Activated naive CD4-positive, alpha-beta T cell treated with anti-CD3 and anti-CD28 coated beads for 36 hours (primary cell): ENCODE measurements around the gene MAGEA12. TPM values are rescaled to one million over a fixed set of nuclear protein-coding genes. Genes with fewer than 3 reads are reported as not detected.
"Not testable (repeated sequence)": the region's sequence is repeated elsewhere in the genome, so short reads cannot be mapped to it uniquely, and the experiment has no call there.

ENCODE experiments used
- CTCF ChIA-PET: fragments of 350-600 bp; sonication (Branson Sonifier 250); formaldehyde crosslinking; loops from one replicate; lab custom pipeline; 2021; ENCODE audit warnings: antibody characterized with exemption; lab: Charles Lee
- DNase-seq: peaks from one replicate; pipeline ENCODE4 v3.0.0-alpha.2; 2020
- H3K27ac Mint-ChIP-seq: one replicate; pipeline ENCODE4 v1.8.0; 2021; ENCODE audit warnings: mild to moderate bottlenecking, mixed read lengths
- H3K27me3 Mint-ChIP-seq: one replicate; pipeline ENCODE4 v1.8.0; 2021; ENCODE audit warnings: low read depth, mixed read lengths
- H3K36me3 Mint-ChIP-seq: one replicate; pipeline ENCODE4 v1.8.0; 2021; ENCODE audit warnings: low read depth, mixed read lengths
- H3K4me1 Mint-ChIP-seq: one replicate; pipeline ENCODE4 v1.8.0; 2021; ENCODE audit warnings: low read depth, mixed read lengths
- H3K4me3 Mint-ChIP-seq: one replicate; pipeline ENCODE4 v1.8.0; 2021; ENCODE audit warnings: mild to moderate bottlenecking, moderate library complexity, mixed read lengths
- H3K9me3 Mint-ChIP-seq: one replicate; pipeline ENCODE4 v1.8.0; 2021; ENCODE audit warnings: mixed read lengths
- intact Hi-C: fragments of 100-400 bp; cut with micrococcal nuclease; formaldehyde crosslinking; loops from one replicate; pipeline ENCODE4 v1.15.1; 2023
- total RNA-seq, 2 experiments: library from RNA; stranded (reverse); gene quantifications; one replicate each; pipeline ENCODE4 v1.2.3, GENCODE V29; 2021

MAGEA12 gene
- total RNA-seq, 2 experiments from 2014 or later, result not detected

DNA sequence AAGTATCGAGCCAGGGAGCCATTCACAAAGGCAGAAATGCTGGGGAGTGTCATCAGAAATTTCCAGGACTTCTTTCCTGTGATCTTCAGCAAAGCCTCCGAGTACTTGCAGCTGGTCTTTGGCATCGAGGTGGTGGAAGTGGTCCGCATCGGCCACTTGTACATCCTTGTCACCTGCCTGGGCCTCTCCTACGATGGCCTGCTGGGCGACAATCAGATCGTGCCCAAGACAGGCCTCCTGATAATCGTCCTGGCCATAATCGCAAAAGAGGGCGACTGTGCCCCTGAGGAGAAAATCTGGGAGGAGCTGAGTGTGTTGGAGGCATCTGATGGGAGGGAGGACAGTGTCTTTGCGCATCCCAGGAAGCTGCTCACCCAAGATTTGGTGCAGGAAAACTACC, 3.0 kb downstream of the MAGEA12 start:
- H3K9me3 Mint-ChIP-seq, H3K27ac Mint-ChIP-seq, H3K36me3 Mint-ChIP-seq, H3K4me1 Mint-ChIP-seq, intact Hi-C loops, H3K4me3 Mint-ChIP-seq, CTCF ChIA-PET, DNase-seq, H3K27me3 Mint-ChIP-seq: not testable (repeated sequence)

DNA sequence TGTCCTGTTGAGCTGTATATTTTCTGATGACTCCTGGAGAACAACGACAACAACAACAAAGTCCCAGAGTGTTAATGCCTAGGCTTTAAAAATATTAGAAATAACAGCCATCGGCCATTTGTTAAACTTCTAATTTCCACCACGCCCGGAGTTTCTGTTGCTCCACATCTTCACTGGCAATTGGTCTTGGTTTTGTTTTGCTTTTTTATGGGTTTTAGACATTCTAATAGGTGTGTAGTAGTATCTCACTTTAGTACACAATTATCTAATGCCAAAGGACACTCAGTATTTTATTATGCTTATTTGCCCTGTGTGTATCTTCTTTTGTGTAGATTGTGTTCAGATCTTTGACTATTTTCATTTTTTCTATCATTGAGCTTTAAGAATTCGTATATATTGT, 5.0 kb downstream of the MAGEA12 start:
- no peaks in the 10 kb centered on the region for H3K27me3 Mint-ChIP-seq
- DNase-seq, result no peak
- intact Hi-C loops, result no loop called here
- no peaks in the 10 kb centered on the region for H3K4me1 Mint-ChIP-seq
- CTCF ChIA-PET, result no interaction called here
- H3K4me3 Mint-ChIP-seq, result no peak overlapping the region
- no peaks in the 10 kb centered on the region for H3K36me3 Mint-ChIP-seq
- H3K9me3 Mint-ChIP-seq, result no peaks in the 10 kb centered on the region
- no peak overlapping the region for H3K27ac Mint-ChIP-seq

DNA sequence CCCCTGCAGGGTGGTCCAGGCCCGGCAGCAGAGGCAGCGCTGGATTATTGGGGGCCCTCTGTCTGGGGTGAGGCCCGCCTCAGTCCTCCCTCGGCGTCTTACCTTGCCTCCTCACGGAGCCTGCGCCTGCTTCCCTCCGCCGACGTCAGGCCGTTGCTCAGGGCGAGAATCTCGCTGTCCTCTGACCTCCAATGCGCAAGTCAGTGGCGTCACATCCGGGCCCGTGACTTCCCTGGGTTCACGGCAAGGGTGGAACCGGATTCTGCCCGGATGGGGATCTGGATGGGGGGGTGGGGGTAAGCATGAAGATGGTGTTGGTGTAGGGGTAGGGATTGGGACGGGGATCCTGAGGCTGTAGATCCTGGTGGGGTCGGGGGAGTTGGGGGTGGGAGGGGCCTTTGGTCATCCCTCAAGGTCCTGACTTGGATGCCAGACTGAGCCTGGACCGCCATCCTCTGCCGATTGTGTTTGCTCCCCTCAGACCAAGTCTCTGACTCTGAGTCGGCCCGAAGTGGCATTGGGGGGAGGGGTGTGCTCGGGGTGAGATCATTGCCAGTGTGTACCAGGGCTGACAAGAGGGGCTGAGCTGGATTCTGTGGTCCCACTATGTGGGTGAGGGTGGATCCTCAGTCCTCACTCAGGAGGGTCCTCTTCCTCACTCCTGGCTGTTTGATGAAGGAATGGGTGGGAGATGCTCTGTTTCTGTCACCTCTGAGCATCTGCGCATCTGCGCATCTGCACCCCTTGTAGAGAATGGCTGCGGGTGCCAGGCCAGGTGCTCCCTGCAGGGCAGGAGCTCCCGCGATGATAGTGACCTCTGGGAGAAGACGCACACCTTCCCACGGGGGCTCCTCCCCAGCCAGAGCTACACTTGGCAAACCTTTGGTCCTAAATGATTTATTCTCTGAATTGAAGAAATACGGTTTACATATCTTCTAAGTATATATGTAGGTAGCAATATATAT, 20.4 kb downstream of the MAGEA12 start, which contains the start of gene MAGEA2:
TSS of gene MAGEA2 (minus strand) at position 157 of the 965 bp plus-strand sequence. CDS start 2,479 bp downstream, outside the sequence.
- H3K27me3 Mint-ChIP-seq, CTCF ChIA-PET, H3K27ac Mint-ChIP-seq: not testable (repeated sequence)

DNA sequence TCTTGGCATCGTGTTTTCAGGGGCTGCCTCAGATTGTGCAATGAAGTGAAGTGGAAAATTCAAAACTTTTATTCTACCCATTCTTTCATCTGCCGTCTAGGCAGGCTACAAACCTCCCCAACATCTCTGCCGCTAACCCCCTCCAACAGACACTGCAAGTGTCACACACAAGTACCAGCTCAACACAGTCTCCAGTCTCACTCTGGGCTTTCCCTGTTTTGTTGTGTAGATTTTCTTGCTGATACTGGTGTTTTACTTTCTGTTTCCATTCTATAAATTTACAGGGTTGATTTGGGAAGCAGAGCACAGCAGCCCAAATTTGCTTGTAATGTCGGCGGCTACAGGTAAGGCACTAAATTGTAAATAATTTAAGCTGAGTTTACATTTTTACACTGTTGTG, 21.3 kb downstream of the MAGEA12 start:
- H3K4me3 Mint-ChIP-seq, H3K27ac Mint-ChIP-seq, H3K9me3 Mint-ChIP-seq, H3K27me3 Mint-ChIP-seq, DNase-seq, intact Hi-C loops, H3K36me3 Mint-ChIP-seq, H3K4me1 Mint-ChIP-seq, CTCF ChIA-PET: not testable (repeated sequence)

More for the DNA sequence above, 20.4 kb downstream of the MAGEA12 start, which contains the start of gene MAGEA2:
- H3K4me1 Mint-ChIP-seq, H3K36me3 Mint-ChIP-seq, H3K9me3 Mint-ChIP-seq, intact Hi-C loops, DNase-seq, H3K4me3 Mint-ChIP-seq: not testable (repeated sequence)

DNA sequence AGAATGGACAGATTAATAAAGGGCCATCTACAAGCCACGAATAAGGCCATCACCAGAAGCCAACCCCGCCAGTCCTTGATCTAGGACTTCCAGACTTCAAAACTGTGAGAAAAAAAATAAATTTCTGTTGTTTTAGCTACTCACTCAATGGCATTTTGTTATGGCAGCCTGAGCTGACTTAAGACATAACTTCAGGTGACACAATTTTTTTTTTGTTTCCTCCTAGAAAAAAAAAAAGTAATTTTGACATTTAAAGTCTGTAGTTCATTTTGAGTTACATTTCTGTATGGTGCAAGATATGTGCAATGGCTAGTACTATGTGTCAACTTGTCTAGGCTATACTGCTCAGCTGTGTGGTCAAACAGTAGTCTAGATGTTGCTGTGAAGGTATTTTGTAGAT, 25.4 kb downstream of the MAGEA12 start, which contains the start of gene CSAG3:
TSS of gene CSAG3 (plus strand) at position 301 of the 400 bp plus-strand sequence.
- H3K4me3 Mint-ChIP-seq, DNase-seq, H3K9me3 Mint-ChIP-seq, H3K27me3 Mint-ChIP-seq, H3K4me1 Mint-ChIP-seq, CTCF ChIA-PET, H3K27ac Mint-ChIP-seq, H3K36me3 Mint-ChIP-seq, intact Hi-C loops: not testable (repeated sequence)

DNA sequence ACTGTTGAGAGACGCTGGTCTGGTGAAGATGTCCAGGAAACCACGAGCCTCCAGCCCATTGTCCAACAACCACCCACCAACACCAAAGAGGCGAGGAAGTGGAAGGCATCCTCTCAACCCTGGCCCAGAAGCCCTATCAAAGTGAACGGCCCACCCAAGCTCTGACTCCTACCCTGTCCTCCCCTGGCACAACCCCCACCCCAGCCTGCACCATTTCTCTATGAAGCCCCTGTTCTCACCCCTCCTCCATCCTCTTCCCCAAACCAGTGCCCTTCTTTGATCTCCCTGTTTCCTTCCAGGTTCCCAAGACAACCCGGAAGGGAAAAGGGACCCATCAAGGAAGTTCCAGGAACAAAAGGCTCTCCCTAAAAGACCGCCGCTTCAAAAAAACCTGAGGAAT, 26.0 kb downstream of the MAGEA12 start:
- H3K27me3 Mint-ChIP-seq, H3K36me3 Mint-ChIP-seq, H3K4me1 Mint-ChIP-seq, H3K27ac Mint-ChIP-seq, DNase-seq, CTCF ChIA-PET, H3K4me3 Mint-ChIP-seq, intact Hi-C loops, H3K9me3 Mint-ChIP-seq: not testable (repeated sequence)

DNA sequence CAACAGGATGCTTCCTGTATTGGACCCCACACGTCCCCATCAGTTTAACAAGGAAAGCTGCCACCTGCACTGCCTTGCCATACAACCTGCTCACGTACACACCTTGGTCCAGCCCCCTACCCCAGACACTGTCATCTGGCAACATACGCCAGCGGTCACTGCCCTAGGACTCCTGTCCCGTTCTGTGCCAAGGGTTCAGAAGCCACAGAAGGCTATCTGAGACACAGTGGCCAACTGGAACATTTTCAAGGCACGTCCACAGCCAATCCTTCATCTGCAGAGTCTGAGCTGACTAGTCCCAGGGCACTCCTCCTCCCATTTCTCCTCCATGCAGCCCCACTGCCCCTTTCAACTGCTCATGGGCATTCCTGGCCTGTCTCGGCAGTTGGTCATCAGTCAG, 28.0 kb downstream of the MAGEA12 start:
- H3K9me3 Mint-ChIP-seq, DNase-seq, CTCF ChIA-PET, H3K27me3 Mint-ChIP-seq, H3K36me3 Mint-ChIP-seq, intact Hi-C loops, H3K4me1 Mint-ChIP-seq, H3K4me3 Mint-ChIP-seq, H3K27ac Mint-ChIP-seq: not testable (repeated sequence)

DNA sequence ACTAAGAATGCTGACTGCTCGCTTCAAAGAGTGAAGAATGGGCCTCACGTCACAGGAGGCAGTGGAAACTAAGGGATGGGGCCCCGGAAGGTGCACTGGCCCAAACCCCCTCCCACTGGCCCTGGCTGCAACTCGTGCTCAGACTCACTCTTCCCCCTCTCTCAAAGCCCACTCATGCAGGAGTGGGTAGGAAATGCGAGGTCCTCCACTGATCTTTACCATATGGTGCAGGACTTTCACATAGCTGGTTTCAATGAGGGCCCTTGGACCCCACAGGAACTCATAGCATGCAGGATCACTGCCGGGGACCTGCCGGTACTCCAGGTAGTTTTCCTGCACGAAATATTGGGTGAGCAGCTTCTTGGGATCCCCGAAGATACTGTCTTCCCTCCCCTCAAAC, 33.0 kb downstream of the MAGEA12 start:
- CTCF ChIA-PET, DNase-seq, H3K4me1 Mint-ChIP-seq, H3K4me3 Mint-ChIP-seq, H3K27me3 Mint-ChIP-seq, intact Hi-C loops, H3K36me3 Mint-ChIP-seq, H3K27ac Mint-ChIP-seq, H3K9me3 Mint-ChIP-seq: not testable (repeated sequence)

DNA sequence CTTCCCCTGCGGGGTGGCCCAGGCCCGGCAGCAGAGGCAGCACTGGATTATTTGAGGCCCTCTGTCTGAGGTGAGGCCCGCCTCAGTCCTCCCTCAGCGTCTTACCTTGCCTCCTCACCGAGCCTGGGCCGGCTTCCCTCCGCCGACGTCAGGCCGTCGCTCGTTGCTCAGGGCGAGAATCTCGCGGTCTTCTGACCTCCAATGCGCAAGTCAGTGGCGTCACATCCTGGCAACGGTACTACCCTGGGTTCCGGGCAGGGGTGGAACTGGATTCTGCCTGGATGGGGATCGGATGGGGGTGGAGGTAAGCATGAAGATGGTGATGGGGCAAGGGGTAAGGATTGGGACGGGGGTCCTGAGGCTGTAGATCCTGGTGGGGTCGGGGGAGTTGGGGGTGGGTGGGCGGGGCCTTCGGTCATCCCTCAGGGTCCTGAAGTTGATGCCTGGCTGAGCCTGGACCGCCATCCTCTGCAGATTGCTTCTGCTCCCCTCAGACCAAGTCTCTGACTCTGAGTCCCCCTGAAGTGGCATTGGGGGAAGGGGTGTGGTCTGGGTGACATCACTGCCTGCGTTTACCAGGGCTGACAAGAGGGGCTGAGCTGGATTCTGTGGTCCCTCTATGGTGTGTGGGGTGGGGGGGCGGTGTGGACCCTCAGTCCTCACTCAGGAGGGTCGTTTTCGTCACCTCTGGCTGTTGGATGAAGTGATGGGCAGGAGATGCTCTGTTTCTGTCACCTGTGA, 36.2 kb downstream of the MAGEA12 start, which contains the start of gene MAGEA6:
TSS of gene MAGEA6 (minus strand) at position 141 of the 741 bp plus-strand sequence. CDS start 2,039 bp downstream, outside the sequence.
- H3K36me3 Mint-ChIP-seq, H3K27me3 Mint-ChIP-seq, H3K4me1 Mint-ChIP-seq, DNase-seq, intact Hi-C loops, H3K9me3 Mint-ChIP-seq, CTCF ChIA-PET, H3K27ac Mint-ChIP-seq, H3K4me3 Mint-ChIP-seq: not testable (repeated sequence)

DNA sequence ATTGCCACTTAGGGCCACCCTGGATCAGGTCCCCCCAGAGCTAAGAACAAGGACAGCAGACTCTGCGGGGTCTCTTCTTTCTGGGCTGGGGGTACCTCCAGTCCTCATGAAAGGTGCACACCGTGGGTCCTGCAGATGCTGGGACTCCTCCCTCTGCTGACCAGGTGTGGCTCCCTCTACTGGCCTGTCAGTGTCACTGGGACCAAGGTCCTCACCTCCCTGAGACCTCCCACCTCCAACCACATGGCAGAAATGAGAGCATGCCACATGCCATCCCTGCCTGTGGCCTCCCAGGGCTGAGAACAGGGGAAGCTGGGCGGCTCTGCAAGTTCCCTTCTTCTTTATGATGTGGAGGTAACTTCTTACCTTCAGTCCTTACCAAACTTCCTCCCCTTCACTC, 53.5 kb downstream of the MAGEA12 start:
- H3K4me3 Mint-ChIP-seq, CTCF ChIA-PET, H3K36me3 Mint-ChIP-seq, H3K27me3 Mint-ChIP-seq, DNase-seq, intact Hi-C loops, H3K27ac Mint-ChIP-seq, H3K9me3 Mint-ChIP-seq, H3K4me1 Mint-ChIP-seq: not testable (repeated sequence)
